ENCODE data around the gene ATP2B2.

The ATP2B2 gene

DNA sequence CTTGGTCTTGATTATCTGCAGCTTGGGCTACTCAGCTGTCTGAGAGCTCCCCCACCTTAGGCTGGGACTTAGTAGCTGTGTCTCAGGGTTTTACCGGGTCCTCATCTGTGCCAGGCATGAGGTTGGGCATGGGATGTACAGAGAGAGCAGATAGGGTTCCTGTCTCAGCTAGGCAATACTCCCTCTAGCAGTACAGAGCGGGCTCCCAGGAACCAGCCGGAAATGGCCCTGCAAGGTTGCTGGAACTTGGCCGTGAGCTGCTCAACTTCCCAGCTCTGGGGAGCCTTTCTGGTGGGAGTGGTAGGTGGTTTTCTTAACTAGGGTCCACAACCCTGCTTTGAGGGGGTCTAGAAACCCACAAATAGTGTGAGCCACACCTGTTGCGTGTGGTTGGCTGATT, 58.3 kb downstream of the ATP2B2 start:
- DNase-seq, result no peak

DNA sequence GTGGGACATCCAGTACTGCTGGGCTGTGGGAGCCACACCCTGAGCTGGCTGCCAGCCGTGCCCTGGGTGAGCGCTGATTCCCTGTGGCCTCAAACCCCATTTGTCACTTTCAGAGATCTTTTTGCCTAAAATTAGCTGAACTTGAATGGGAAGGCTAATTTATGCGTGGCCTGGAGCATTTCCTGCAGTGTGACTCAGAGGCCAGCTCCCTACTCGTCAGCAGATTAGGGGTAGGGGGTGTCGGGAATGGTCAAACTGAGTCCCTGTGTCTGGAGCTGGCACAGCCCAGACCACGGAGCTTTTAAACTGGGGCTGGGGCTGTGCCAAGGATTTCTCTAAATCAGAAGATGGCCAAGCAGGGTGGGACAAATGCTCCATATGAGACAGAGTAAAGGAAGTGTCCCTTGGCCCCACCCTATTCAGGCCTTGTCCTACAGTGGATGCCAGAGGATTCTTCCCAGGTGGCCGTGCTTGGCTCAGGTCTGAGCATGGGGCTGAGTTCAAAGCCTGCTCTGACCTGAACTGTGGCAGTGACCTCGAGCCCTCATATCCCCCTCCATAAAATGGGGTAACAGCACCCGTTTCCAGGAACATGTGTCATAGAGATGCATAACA, 59.7 kb downstream of the ATP2B2 start:
- no peak for DNase-seq

DNA sequence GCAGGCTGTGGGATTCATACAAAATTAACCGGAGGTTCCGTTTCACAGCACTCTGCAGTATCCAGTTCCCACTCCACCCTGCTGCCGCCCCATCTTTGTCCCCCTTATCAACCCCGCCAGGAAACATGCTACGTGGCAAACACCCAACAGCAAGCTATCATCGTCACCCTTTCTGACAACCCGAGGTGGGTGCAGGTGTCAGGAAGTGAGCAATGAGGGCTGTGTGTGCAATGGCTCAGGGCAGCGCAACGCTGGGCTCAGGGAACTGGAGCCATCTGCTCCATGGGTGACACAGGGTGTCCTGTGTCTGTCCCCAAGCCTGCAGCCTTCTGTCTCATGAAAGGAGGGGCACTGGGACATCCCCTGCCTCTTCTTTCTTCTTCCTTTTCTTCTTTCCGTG, 60.9 kb downstream of the ATP2B2 start:
- no peak for DNase-seq

DNA sequence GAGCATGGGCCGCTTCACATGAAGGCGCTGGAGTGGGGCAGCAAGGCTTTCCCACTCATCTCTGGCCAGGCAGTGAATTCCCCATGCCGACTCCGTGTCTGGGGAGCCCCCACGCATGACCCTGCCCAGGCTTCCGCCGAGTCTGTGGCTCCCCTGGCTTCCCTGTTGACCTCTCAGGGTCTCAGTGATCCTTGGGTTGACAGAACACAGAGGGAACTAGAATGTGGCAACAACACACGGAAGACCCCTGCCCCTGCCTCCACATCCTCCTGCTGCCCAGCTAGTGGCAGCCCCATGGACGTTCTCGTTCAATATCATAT, 61.3 kb downstream of the ATP2B2 start:
- no peak for DNase-seq

DNA sequence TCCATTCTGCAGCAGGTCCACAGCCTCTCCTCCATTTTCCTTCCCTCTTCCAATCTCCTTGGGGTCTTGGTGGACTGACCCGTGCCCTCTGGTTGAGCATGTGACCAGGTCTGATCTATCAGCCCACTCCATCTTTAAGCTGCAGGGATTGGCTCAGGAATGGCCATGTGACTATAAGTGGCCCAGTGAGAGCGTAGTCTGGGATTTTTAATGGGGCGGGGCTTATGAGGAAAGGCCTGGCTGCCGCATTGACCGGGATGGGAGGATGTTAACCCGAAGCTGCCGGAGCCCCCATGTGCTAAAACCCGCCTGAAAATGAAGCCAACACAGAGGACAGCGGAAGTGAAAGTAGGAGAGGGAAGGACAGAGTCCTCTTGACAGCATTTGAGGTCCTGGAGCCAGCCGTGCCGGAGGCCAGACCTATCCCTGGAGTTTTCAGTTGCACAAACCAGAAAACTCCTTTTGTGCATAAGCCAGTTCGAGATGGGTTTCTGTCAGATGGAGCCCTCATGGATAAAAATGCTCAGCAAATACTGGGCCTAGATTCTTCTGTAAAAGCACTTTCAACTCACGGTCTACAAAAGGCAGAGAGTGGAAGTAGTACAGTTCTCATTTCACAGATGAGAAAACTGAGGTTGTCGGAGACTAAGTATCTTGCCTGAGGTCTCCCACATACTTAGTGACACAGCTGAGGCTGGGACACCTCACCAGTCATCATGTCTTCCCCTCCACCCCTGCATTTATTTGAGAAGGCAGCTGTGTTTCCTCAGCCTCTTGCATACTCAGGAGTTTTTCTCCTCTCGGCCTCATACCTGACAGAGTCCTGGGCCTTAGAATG, 61.9 kb downstream of the ATP2B2 start:
- DNase-seq, result no peak

DNA sequence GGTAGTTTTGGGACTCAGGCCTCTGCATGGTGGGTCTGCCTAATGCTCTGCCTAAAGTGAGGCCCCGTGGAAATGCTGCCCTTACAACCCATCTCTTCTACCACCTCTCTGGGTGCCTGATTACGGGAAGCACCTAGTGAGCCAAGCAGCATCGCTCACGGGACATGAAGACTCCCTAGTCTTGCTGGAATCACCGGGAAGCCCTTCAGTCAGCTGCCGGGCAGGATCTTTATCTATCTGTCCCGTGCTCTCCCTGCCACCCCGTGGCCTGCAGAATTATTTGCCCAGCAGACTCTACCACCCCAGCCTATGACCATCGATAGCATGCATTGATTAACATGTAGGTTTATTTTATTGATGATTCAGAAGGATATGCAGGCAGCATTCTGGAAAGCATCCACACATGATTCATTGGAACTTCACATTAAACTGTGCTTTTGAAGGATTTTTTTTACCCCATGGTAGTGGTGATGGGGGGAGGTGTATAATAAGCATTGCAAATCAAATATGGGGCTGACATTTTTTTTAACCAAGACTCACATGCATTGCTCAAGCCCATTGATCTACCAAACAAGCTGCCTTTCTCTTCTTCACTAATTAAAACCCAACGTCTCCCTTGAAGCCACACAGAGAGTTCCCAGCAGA, 63.1 kb downstream of the ATP2B2 start:
- DNase-seq, result no peak

DNA sequence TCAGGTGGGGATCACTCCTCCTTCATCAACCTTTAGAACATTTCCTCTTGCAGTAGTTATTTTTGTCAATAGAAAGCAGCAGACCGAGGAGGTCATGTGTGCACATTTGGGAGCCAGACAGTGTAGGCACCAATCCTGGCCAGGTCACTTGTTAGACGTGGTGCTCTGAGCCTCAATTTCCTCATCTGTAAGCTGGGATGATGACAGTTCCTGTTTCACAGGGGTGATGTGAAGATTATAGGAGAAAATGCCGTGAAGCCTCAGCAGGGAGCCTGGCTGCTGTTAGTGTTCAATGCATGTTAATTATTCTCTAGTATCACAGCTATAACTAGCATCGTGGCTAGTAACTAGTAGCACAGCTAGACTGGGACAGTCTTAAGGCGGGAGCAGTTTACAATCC, 64.7 kb downstream of the ATP2B2 start:
- no peak for DNase-seq

DNA sequence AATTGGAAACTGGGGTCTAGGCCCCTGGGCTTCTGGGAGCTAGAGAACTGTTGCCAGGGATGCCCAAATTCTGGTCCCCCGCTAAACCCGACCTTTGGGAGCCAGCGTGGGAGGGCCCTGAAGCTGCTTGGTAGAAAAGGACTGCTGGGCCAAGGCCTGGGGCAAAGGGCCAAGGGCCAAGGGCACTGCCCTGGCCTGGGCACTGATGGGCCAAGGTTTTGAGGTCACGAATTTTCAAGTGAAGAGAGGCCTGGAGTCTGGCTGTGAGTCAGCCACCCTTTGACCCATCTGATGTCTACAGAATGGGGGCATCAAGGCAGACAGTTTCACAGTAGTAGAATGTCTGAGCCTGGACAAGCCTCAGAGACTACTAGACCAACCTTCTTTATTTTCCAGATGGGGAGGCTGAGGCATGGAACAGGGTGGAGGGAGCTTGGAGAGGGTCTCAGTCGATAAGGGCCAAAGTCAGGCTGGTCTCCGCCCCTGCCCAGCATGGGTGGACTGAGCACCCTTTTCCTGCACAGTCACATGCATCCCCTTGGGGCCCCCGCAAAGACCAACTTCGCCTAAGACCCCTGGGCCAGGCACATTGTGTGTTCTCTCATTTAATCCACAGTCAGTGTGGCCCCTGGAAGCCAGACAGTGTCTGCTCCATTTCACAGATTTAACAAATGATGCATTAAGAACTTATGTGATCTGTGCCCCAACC, 66.3 kb downstream of the ATP2B2 start:
- no peak for DNase-seq

DNA sequence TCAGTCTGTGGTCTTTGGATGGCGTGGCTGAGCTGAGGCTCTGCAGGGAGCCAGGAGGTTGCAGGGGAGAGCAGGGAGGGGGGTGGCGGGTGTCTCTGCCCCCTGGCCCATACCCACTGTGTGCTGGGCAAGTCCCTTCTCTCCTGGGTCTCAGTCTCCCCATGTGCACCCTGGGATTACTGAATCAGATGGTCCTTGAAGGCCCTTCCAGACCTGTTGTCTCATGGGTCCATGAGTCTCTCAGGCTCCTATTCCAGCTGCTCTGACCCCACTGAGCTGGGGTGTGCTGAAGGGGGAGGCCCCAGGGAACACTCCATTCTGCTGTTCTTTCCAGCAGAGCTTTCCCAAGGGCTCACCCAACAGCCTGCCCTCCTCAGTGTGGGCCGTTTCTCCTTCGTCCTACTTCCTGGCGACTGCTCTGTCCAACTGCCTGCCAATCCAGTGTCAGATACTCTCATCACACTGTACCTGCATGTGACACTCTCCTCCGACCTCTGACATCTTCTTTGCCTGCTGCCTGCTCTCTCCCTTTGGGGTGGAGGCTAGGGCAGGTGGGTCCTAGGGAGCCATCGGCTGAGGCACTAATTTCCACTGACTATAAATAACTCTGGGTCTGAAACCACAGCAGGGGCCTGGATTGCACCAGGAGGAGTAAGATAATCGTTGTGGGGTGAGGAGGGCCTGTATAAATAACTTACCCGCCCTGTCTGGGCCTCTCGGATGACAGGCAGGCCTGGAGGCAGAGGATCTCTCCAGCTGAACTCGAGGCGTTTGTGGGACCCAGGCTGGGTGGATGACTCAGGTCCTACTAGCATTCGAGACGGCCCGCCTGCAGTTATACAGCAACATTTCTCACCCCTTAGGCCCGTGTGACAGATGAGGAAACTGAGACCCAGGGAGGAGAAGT, 67.1 kb downstream of the ATP2B2 start:
- peak; percentile 40 for DNase-seq

DNA sequence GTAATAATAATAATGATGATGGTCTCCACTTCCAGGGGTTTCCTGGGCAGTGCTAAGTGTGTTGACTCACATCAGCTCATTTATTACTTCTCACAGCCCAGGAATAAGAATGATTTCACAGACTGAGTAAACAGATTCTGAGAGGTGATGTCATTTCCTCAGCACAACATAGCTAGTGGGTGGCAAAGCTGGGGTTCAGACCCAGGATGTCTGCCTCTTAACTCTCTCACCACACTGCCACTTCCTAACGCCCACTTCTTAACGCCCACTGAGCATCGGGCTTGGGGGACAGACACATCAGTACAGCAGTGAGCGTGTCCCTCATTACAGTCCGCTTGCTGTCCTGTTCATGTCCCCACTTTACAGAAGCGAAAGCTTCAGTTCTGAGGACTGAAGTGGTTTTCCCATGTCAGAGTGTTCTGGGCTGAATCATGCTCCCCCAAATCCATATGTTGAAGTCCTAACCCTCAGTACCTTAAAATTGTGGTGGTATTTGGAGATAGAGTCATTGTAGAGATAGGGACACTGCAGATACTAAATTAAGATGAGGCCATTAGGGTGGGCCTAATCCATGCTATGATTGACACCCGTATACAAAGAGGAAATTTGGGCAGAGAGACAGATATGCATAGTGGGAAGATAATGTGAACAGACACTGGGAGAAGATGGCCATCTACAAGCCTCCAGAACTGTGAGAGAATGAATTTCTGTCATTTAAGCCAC, 68.0 kb downstream of the ATP2B2 start:
- peak; percentile 72 for DNase-seq

DNA sequence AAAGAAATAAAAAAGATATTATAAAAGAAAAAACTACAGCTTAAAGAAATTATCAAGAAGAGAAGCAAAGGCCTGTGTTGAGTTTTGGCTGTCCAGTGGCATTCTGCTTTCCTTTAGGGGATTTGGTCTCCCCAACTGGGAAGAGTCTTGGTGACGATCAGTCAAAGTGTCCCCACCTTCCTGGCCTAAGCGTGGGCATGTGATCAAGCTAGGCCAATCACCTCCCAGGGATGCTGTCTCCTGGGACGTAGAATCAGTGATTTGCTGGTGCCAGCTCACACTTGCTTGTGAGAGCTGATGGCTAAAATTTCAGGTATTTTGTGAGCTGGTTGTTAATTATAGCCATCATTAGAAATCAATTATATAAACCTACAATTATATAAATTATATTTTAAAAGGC, 69.5 kb downstream of the ATP2B2 start:
- DNase-seq, result no peak

DNA sequence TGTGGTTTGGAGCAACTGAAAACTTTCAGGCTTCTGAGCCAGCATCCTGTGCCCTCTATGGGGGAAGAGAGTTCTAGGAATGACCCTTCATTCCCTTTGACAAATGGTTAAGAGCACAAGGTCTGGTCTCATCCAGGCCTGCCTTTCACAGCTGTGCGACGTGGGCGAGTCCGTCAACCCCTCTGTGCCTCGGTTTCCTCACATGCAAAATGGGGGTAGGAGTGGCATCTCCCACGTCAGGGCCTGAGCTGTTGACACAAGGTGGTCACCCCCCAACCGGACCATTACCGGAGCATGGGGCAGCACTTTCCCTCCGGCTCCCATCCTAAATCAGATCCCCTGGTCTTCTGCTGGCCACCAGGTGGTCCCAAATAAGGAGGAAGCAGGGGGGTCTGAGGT, 70.4 kb downstream of the ATP2B2 start:
- no peak for DNase-seq

DNA sequence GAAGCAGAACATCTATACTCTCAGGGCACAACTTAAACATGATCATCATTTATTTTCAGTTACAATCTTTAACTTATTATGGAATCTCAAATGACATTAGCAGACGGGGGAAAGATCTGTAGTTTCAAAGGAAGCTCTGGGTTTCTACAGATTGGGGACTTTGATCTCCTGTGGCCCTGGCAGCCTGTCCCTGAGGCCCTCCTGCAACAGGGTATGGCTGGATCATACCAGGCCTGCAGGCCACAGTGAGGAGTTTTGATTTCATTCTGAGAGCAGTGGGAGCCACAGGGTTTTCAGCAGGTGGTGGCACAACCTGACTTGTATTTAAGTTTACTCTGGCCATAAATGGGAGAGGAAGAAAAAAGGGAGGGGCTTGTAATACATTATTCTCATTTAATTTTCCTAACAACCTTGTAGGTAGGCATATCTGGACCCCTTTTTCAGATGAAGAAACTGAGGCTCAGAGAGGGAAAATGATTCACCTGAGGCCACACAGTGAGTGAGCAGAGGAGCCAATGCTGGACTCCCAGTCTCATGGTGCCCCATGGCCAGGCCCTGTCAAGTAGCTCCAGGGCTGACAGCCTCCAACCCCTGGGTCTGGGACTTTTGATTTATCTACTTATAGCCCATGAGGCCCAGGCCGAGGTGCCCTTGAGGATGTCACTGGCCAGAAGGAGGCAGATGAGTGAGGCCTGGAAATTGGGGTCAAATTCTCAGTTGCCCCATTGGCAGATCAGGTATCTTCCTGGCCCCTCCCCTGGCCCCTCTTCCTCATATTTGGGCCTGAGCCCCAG, 71.0 kb downstream of the ATP2B2 start:
- no peak for DNase-seq

DNA sequence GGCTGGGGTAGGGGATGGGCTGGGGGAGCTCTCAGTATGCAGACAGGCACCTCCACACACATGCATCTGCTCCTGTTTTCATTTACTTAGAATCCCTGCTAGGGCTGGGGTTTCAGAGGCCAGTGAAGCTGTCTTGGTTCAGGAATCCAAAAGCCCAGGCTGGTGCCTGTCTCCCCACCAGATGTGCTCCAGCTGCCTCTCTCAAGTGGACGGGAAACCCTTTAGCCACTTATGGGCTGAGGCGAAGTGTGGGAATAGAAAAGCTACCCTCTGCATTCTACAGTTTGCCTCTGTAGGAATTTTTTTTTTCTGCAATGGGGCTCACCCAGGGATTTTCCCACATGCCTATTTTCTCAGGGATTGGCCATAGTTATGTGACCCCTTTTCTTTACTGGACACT, 72.5 kb downstream of the ATP2B2 start:
- DNase-seq, result no peak

DNA sequence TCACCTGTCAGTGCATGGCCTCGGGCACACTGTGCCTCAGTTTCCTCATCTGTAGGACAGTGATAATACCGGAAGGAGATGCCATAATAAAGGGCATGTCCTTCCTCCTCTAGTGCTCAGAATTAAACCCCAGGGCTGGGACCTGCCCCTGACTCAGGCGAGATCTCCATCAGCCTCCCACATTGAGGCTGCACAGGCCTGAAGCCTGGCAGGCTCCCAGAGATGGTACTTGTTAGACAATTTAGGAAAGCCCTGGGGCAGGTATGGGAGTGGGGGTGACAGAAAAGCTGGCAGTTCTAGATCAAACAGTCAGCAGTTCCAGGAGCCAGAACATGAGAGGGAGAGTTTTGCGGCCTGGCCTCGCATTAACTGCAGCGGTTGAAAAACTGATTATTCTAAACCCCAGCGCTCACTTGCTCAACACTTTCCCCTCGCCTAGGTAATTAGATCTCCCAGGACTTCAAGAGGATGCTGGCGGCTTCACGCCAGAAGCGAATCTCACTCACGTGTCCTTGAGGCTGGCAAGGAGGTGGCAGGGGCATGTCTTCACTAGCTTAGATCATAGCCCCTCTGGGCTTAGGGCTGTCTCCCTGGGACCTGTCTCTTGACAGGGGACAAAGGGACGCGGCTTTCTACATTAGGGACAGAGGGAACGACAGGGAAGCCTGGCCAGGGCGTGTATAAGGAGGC, 73.1 kb downstream of the ATP2B2 start:
- no peak for DNase-seq

DNA sequence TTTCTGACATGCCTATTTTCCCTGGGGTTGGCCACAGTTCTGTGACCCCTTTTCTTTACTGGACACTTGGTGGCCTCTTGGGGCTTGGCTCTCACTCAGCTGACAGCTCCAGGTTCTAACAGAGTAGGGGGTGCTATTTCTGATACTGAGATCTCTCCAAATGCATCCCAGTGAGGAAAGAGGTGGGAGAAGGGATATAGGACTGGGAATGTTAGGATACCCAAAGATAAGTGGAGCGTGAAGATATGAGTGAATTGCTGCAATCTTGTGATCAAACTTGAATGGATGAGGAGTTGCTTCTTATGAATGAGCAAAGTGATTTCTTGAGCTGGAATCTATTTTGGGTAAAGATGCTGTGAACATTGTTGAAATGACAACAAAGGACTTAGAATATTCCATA, 74.6 kb downstream of the ATP2B2 start:
- DNase-seq, result no peak

DNA sequence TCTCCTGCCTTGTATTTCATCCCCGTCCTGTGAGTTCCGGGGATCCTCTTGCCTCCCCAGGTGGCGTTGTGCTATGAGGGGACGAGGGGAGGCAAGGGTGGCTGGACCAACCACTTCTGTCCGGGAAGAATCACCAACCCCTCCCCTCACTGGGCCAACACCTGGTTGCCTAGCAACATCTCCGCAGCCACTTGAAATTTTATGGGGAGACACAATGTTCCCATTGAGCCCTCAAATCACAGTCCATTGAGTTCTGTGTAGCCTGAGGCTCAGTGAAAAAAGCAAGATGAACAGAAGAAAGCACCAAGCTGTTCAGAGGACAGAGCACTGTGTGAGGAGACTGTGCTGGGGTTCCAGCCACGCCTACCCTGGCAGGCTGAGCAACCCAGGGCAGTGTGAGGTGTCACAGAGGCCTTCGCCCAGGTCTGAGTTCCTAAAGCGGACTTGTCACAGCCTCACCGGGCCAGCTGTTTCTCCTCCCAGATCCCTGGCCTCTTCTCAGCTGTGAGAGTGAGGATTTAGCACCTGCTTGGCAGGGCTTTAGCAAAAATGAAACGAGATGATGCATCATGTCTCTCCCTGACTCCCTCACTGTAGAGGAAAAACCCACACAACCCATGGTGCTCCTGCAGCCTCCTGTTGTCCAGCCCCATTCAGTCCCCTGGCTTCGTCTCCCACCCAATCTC, 76.8 kb downstream of the ATP2B2 start:
- no peak for DNase-seq

DNA sequence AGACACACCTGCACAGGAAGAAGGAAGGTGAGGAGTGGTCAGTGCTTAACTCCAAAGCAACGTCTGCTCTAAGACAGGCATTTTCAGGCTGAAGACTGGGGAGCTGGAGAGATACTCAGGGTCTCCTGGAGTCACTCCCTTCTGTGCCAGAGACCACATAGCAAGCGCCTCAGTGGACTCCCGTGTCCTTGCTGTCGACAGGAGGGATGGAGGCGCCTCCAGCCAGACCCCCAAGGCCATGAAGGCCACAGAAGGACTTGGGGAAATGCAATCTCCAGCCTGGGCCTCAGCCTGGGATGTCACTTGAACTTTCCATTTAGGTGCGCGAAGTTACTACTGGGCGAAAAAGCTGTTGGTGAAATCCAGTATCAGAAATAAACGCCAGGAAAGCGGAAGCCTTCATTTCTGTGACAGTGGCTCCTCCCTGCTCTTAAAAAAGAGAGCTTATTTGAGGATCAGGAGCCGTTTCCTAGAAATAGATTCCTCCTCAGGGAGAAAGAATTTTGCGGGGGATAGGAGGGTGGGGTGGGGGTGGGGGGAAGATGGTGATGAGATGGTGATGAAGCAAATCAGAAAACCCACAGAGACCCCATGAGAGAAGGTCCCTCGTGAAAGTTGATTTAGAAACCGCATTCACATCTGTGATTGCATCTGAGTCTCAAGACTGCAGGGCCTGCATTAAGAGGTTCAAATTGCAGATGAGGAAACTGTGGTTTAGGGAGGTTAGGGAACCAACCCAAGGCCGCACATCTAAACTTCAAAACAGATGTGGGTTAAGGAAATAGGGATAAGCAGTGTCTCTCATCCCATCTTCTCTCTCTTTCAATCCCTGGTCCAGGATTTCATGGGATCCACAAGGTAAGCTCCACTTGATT, 78.8 kb downstream of the ATP2B2 start:
- no peak for DNase-seq

All from activated CD4-positive, alpha-beta T cell treated with anti-CD3 and anti-CD28 coated beads for 48 hours (primary cell).